Neural cell (in vitro differentiated cells): ENCODE results near the gene PTGR1.

Experiments used
- CTCF ChIP-seq: fragments of 450-650 bp; IDR thresholded peaks from 2 replicates; pipeline ENCODE4 v1.5.1; 2014; ENCODE audit warnings: antibody characterized with exemption, mild to moderate bottlenecking, moderate library complexity; ENCODE audit not compliant: poor library complexity, severe bottlenecking
- EP300 ChIP-seq: fragments of 450-650 bp; conservative IDR thresholded peaks from 2 replicates; pipeline ENCODE4 v1.6.1; 2014; ENCODE audit warnings: antibody characterized with exemption, mild to moderate bottlenecking, moderate library complexity; ENCODE audit not compliant: poor library complexity, severe bottlenecking
- EZH2 ChIP-seq: fragments of 200-600, 300-800 bp; shearing (Covaris generic), sonication (generic); IDR thresholded peaks from 2 replicates; pipeline ENCODE4 v1.6.1; 2014; ENCODE audit warnings: antibody characterized with exemption, low read length, borderline replicate concordance, mild to moderate bottlenecking; ENCODE audit not compliant: insufficient read depth, poor library complexity, severe bottlenecking
- MXI1 ChIP-seq: fragments of 450-650 bp; conservative IDR thresholded peaks from 2 replicates; pipeline ENCODE4 v1.6.1; 2014; ENCODE audit warnings: antibody characterized with exemption, mild to moderate bottlenecking; ENCODE audit not compliant: poor library complexity, severe bottlenecking
- TAF1 ChIP-seq: IDR thresholded peaks from 2 replicates; pipeline ENCODE4 v1.6.1; 2012; ENCODE audit warnings: low read depth
- TF ChIP-seq, protein P1 (sequence below): IDR thresholded peaks from 2 replicates; pipeline ENCODE4 v1.6.1; 2012; ENCODE audit warnings: borderline replicate concordance

- TF ChIP-seq CTCF (no peak), TAF1 (no peak), EZH2 (no peak), EP300 (no peak), MXI1 (no peak)
- TF ChIP-seq, protein P1, sequence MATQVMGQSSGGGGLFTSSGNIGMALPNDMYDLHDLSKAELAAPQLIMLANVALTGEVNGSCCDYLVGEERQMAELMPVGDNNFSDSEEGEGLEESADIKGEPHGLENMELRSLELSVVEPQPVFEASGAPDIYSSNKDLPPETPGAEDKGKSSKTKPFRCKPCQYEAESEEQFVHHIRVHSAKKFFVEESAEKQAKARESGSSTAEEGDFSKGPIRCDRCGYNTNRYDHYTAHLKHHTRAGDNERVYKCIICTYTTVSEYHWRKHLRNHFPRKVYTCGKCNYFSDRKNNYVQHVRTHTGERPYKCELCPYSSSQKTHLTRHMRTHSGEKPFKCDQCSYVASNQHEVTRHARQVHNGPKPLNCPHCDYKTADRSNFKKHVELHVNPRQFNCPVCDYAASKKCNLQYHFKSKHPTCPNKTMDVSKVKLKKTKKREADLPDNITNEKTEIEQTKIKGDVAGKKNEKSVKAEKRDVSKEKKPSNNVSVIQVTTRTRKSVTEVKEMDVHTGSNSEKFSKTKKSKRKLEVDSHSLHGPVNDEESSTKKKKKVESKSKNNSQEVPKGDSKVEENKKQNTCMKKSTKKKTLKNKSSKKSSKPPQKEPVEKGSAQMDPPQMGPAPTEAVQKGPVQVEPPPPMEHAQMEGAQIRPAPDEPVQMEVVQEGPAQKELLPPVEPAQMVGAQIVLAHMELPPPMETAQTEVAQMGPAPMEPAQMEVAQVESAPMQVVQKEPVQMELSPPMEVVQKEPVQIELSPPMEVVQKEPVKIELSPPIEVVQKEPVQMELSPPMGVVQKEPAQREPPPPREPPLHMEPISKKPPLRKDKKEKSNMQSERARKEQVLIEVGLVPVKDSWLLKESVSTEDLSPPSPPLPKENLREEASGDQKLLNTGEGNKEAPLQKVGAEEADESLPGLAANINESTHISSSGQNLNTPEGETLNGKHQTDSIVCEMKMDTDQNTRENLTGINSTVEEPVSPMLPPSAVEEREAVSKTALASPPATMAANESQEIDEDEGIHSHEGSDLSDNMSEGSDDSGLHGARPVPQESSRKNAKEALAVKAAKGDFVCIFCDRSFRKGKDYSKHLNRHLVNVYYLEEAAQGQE = no peak
Observed at GRCh38 chr9:111630182-111630963, 30.9 kb upstream of the PTGR1 start.
